GM19397 (cell line): ENCODE results near the gene SEMA7A.
"Not testable (repeated sequence)": the region's sequence is repeated elsewhere in the genome, so short reads cannot be mapped to it uniquely, and the experiment has no call there.

Experiments used
- ATAC-seq: cut with Tn5 transposase; IDR thresholded peaks from one replicate; pipeline ENCODE4 v1.9.1; 2021; ENCODE audit warnings: mild to moderate bottlenecking, moderate library complexity; ENCODE audit not compliant: unreplicated experiment

The SEMA7A gene

DNA sequence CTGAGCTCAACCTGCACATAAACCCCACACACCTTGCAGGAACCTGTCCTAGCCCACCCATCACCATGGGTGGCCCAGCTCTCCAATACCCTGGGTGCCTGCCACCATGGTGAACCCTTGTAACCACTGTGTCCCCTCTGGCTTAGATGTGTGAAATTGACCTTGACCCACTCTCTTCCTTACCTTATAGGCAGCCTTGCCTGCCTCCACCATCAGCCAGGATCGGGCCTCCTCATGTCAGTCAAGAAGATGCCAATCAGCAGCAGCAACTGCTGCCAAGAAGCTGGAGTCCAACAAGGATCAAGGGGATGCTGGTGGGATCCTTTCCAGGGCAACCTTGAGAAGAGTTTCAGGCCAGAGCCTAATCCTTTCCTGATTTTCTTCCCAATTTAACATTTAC, 57.5 kb downstream of the SEMA7A start:
- ATAC-seq = no peak

DNA sequence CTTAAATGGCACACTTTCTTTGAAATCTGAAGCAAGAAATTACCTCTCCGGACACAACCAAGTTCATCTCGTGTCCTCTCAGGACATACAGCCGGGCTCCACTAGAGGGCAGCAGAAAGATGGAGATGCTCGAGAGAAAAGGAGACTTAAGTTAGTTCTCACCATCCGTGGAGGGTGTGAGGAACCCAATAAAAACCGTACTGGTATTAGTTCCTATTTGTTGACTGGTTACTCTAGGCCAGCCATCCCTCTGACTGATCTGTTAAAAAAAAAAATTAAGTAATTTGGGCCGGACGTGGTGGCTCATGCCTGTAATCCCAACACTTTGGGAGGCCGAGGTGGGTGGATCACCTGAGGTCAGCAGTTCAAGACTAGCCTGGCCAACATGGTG, 58.5 kb downstream of the SEMA7A start:
- no peak for ATAC-seq

DNA sequence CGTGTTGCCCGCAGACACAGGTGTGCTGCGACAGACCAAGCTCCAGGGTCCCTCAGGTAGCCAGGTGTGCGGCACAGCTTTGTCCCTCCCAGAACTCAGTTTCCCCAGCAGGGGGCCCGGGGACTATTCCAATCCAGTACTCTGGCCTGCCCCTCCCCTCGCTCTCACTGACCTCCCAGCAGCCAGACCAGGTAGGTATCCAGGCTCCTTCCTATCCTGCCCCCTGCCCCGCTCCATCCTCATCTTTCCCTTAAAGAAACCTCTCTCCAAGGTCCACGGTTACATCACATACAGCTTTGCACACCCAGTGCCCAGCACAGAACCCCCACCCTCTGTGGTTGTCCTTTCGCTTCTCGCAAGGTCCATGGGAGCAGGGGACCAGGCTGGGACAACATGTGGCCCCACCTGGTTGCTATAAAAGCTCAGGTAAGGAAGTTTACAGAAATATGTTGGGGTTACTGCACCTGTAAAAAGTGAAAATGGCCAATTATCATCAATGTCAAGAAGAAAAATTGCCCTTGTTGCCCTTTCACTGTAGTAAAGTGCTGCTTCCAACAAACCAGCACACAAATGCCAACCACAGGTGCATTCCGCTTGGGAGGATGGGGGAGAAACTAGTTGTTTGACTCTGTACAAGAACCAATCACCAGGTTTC, 59.0 kb downstream of the SEMA7A start:
- ATAC-seq = peak; percentile 16

DNA sequence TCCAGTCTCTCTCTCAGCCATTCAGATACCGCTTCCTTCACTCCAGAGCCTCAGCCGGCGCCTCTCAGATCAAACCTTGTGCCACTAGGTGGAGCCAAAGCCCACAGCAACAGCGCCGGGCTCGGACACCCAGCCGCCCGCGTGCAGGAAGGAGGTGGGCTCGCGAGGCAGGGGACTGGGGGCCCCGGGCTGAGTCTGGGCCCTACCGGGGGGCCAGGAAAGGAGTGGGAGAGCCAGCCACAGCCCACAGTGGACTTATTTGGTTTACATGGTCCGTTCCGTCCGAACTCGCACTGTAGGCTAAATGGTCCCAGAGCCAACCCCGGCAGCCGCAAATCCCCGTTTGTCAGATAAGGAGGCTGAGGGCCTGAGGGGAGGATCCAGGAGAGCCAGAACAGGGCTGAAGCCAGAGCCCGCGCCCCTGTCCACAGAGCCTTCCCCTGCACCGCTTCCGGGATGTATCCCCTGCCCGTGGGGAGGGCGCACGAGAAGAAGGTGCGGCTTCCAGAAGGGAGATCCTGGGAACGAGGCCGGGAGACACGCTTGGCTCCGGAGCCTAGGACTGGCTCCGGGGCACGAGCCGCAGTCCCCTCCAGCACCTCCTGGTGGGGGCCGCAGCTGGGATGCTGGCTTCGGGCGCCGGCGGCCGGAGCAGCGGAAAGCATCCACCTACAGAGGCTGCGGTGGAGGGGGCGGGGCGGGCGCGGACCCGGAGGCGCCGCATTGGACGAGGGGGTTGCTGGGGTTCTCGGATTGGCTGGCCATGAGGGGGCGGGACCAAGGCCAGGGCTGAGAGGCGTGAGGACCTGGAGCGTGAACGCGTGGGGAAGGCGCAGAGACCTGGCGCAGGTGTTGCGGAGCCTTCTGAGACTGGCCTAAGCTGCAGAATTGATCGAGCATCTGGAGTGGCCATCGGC, 59.8 kb downstream of the SEMA7A start:
- ATAC-seq = peak; percentile 77

DNA sequence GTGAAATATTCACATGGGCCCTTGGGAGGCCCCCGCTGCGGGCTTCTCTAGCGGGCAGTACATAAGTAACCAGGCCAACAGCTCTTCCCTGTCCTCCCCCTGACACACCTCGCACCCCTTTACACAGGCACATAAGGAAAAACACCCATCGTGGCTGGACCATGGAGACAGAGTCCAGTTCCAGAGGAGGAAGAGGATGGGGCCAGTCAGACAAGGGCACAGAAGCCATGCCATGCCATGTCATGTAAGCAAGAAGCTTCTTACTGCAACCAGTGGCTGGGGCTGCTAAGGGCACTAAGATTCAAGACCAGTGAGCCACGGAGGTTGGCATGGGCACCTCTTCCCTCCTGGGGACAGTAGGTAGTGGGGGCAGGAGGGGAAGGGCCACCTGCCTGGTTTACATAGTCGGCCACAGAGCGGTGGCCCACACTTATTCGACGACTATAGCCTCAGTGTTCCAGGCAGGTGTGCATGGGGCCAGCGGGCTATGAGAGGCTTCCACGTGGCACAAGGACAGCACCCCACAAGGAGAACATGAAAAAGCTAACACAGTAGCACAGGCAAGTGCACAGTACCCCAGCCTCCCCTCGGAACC, 60.6 kb downstream of the SEMA7A start:
- ATAC-seq = no peak

DNA sequence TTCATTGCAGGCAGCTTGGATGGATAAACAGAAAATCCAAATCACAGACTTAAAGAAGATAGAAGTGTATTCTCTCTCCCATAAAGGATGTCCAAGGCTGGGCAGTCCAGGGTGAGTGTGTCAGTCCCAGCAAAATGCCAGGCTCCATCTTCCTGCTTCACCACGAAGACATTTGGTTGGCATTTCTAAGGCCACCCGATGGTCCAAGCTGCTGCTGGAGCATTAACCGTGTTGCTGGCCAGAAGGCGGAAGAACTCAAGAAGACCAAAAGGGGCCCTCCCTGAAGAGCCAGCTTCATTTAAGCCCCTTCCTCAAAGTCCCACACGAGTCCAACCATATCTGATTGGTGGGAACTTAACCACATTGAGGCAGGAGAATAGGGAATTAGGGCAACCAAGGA, 63.3 kb downstream of the SEMA7A start:
- no peak for ATAC-seq

DNA sequence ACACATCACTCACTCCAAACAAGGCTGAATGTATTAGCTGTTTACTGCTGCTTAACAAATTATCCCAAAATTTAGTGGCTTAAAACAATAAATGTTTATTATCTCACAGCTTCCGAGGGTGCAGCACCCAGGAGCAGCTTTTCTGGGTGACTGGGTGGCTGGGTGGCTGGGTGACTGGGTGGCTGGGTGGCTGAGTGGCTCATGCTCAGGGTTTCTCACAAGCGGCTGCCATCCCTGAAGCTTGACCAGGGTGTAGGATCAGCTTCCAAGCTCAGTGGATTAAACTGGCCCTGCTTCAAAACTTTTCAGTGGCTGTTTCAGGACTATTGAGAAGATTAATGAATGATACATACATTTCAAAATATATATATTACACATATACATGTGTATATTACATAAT, 64.0 kb downstream of the SEMA7A start:
- ATAC-seq = no peak

DNA sequence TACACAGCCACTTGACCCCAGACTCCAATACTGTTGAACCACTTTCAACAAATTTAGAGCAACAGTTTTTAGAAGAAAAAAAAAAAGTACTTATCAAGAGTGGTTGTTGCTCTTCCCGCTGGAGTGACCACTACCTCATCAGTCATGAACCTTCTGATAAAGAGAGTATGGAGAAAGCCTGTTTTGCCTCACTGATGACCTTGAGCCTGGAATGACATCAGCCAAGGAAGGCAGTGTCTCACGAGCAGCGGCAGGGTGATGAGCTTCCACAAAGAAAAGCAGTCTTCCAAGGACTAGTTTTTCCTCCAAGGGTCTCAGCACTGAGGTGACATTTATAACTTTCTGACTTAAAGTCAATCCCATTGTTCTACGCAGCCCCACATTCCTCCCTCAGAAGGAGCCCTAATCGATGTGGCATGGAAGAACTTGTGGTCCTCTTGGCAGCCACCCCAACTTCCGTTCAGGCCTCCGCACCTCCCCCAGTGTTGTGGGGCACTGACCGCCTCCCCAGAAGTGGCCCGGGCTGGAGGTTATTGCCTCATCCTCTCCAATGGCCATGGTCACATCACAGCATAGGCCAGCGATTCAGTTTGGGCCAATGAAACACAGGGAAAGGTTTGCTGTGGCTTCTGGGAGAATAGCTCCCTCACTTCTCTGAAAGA, 64.5 kb downstream of the SEMA7A start:
- ATAC-seq = no peak

DNA sequence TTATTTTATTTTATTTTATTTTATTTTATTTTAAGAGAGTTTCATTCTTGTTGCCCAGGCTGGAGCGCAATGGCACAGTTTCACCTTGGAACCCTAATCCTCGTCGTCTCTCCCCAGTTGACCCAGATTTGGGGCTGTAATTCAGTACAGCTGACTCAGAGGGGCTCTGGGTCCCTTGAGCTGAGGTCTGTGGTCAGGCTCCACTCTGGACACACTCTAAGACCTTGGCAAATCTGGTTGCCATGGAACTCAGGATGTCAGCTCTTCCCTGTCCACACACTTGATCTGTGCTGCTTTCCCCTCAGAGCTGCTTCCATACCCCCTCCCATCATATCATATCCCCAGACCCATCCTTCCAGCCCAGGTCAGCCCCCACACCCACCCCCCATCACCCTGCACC, 65.6 kb downstream of the SEMA7A start:
- no peak for ATAC-seq

DNA sequence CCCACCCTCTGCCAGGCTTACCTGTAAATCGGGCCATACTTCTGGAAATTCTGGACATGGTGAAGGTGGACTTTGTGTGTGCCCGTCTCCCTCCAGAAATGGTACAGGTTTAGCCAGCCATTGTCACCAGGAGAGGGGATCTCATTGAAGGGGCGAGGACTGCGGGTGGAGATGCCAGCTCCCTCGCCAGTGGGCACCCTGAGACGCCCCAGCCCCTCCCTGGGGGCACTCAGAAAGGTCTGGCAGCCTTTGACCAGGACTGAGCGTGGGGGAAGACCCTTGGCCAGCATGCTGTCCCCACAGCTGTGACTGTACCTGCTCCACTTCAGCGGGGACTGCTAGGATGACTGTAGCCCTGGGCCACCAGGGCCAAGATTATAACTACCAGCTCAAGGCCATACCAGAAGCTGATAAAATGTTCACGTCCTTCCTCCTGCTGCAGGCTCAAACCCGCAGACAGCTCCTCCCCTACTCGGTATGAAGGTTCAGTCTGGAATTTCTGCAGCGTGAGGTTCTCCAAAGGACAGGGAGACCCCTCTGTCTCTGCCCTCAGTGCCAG, 66.4 kb downstream of the SEMA7A start, which contains the start of gene CYP11A1:
CYP11A1 (minus strand) TSS at position 351 of the 559 bp plus-strand sequence; CDS start at position 290, 61 bp downstream.
- ATAC-seq = no peak

DNA sequence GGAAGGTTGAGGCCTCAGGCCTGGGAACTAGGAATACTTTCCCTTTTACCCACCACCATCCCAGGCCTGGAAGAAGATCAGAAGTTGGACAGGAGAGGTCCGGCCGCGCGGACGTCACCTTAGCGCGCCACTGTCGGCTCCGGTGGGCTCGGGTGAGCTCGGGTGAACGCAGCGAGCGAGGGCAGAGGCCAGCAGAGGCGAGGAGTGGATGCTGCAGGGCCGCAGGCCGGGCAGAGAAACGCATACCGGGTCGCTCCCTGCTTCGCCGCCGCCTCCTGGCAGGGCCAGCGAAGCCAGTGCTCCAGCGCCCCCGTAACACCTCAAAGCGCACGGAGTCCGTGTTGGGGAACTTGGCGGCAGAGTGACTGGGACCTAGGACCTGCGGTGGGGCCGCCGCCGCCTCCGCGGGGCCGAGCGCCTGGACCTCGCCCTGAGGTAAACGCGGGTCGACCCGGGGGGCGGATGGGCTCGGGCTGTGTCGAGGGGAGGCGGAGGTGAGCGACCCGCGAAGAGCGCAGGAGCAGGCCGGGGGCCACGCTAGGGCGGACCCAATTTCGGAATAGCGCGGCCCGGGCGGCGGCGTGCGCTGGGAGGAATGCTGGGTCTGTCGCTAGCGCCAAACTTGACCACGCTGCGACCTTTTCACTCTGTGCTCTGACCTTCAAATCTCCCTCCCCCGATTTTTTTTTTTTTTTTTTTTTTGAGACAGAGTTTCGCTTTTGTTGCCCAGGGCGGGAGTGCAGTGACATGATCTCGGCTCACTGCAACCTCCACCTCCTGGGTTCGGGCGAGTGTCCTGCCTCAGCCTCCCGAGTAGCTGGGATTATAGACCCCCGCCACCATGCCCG, 67.9 kb downstream of the SEMA7A start:
- no peak for ATAC-seq

DNA sequence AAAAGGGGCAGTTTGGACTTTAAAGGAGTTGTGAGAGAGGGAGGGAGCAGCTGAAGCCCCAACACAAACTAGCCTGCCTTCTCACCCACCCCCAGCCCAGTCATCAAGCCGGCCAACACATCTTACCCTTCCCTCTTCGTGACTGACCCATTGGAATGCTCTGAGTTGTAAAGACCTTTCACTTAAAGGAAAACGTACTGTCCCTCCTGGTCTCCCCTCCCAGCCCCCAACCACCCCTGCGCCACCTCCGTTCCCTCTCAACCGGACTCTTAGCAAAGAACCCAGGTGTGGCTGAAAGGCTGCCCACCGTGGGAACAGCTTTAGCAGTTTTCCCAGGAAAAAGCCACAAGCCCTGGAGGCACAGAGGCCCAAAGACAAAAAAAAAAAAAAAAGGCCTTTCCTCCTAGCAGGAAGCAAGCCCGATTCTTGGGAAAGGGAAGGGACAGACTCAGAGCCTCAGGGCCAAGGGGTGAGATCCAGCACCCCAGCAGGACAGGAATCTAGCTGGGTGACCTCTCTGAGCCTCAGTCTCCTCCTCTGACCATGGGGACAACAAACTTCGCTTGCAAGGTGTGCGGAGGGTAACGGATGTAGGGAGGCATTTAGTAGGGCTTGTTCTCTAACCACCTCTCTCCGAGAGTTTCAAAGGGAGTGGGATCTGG, 68.7 kb downstream of the SEMA7A start:
- ATAC-seq = no peak

DNA sequence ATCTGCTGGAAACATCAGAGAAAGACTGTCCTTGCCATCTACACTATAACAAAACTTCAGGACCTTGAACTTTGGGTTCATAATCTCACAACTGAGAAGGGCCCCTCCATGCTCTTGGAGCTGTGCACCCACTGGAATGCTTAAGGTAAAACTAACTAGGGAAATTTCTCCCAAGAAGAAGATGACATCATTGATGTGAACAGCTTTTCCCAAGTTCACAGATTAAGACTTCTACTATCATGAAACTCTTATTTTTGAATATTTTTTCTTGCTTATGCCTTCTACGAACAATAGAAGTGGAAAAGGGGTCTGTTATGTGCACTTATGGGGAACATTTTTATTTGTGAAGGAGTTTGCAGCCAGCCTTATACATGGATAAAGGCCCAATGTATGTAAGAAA, 71.3 kb downstream of the SEMA7A start:
- ATAC-seq = no peak

DNA sequence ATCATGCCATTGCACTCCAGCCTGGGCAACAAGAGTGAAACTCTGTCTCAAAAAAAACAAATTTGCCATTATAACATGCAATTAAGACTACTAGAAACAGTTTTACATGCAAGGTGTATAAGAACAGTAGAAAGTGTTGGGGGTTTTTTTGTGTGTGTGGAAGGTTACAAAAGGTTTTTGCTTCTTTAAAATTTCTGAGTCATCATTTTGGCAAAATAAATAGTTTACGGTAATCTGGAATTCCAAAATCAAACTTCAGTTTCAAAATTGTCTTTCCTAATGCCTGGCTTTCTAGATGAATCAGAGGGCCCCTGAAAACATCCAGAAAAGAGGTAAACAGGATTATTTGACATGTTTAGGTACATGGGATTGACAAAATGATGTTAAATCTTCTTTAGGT, 72.9 kb downstream of the SEMA7A start:
- ATAC-seq = not testable (repeated sequence)

DNA sequence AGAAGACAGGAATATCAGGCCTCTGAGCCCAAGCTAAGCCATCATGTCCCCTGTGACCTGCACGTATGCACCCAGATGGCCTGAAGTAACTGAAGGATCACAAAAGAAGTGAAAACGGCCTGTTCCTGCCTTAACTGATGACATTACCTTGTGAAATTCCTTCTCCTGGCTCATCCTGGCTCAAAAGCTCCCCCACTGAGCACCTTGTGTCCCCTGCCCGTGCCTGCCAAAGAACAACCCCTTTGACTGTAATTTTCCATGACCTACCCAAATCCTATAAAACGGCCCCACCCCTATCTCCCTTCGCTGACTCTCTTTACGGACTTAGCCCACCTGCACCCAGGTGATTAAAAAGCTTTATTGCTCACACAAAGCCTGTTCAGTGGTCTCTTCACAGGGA, 74.4 kb downstream of the SEMA7A start:
- not testable (repeated sequence) for ATAC-seq
